ENCODE data around the gene ZNF592. TPM values are rescaled to one million over a fixed set of nuclear protein-coding genes. Genes with fewer than 3 reads are reported as not detected.

Gene ZNF592
- total RNA-seq, 4 donors from 2014 or later = 4.7 to 48.2 (median 11.7) TPM

- TF ChIP-seq POLR2A (IDR thresholded peaks at IDR 0.05) (no peak), CTCF (IDR thresholded peaks at IDR 0.05) (no peak)
- peaks cover 3 to 10% of the 10 kb centered on the region in 2 donors for H3K4me1 ChIP-seq
Observed at GRCh38 chr15:84791763-84792162, 43.4 kb downstream of the ZNF592 start.

GRCh38 chr15:84793431-84794161 is 45.2 kb downstream of the ZNF592 start:
- Histone ChIP-seq H3K27ac (no peak overlapping the region), H3K36me3 (no peaks in the 10 kb centered on the region), H3K4me1 (no peaks in the 10 kb centered on the region), H3K27me3 (no peaks in the 10 kb centered on the region), H3K9me3 (no peaks in the 10 kb centered on the region), H3K4me3 (no peak overlapping the region)
- intact Hi-C loops (cut with DNase I; ENCODE audit: low total_unique reads) = no loop called here
- DNase-seq = no peak
- no peak for TF ChIP-seq CTCF (IDR thresholded peaks at IDR 0.05)
- no peak for TF ChIP-seq POLR2A (IDR thresholded peaks at IDR 0.05)

More at GRCh38 chr15:84791763-84792162, 43.4 kb downstream of the ZNF592 start:
- DNase-seq = no peak
- H3K27ac ChIP-seq = no peak overlapping the region
- no peaks in the 10 kb centered on the region for H3K9me3 ChIP-seq
- H3K36me3 ChIP-seq = no peaks in the 10 kb centered on the region
- intact Hi-C loops (cut with DNase I; ENCODE audit: low total_unique reads) = no loop called here
- no peak overlapping the region for H3K4me3 ChIP-seq
- no peaks in the 10 kb centered on the region for H3K27me3 ChIP-seq

GRCh38 chr15:84794162-84794547 is 45.8 kb downstream of the ZNF592 start:
- Histone ChIP-seq H3K4me1 (no peaks in the 10 kb centered on the region), H3K27ac (no peak overlapping the region), H3K27me3 (no peaks in the 10 kb centered on the region), H3K9me3 (no peaks in the 10 kb centered on the region), H3K36me3 (no peaks in the 10 kb centered on the region), H3K4me3 (no peak overlapping the region)
- intact Hi-C loops (cut with DNase I; ENCODE audit: low total_unique reads) = no loop called here
- TF ChIP-seq POLR2A (IDR thresholded peaks at IDR 0.05) (no peak), CTCF (IDR thresholded peaks at IDR 0.05) (no peak)
- no peak for DNase-seq

GRCh38 chr15:84795186-84795585 is 46.8 kb downstream of the ZNF592 start:
- Histone ChIP-seq H3K4me1 (no peaks in the 10 kb centered on the region), H3K27ac (no peak overlapping the region), H3K4me3 (no peak overlapping the region), H3K36me3 (no peaks in the 10 kb centered on the region), H3K27me3 (no peaks in the 10 kb centered on the region), H3K9me3 (no peaks in the 10 kb centered on the region)
- intact Hi-C loops (cut with DNase I; ENCODE audit: low total_unique reads) = no loop called here
- no peak for TF ChIP-seq POLR2A (IDR thresholded peaks at IDR 0.05)
- TF ChIP-seq CTCF (IDR thresholded peaks at IDR 0.05) = no peak
- DNase-seq = no peak

GRCh38 chr15:84797212-84797611 is 48.8 kb downstream of the ZNF592 start:
- TF ChIP-seq POLR2A (IDR thresholded peaks at IDR 0.05) (no peak), CTCF (IDR thresholded peaks at IDR 0.05) (no peak)
- H3K27ac ChIP-seq = no peak overlapping the region
- no peaks in the 10 kb centered on the region for H3K9me3 ChIP-seq
- no peaks in the 10 kb centered on the region for H3K27me3 ChIP-seq
- no peaks in the 10 kb centered on the region for H3K4me1 ChIP-seq
- H3K4me3 ChIP-seq = no peak overlapping the region
- DNase-seq = no peak
- H3K36me3 ChIP-seq = no peaks in the 10 kb centered on the region
- intact Hi-C loops (cut with DNase I; ENCODE audit: low total_unique reads) = no loop called here
